ENCODE results near the gene GGA2.

The GGA2 gene

GRCh38 chr16:23496821-23497542 is 13.3 kb downstream of the GGA2 start:
- no peak overlapping the region for H3K9ac ChIP-seq (ENCODE audit: low read length)
- peaks cover 78% of the 10 kb centered on the region for H3K79me2 ChIP-seq (ENCODE audit: insufficient read depth, low read length)
- no peaks in the 10 kb centered on the region for H3K9me2 ChIP-seq (replicated peaks; ENCODE audit: insufficient read depth, low read length)
- H3K4me2 ChIP-seq (ENCODE audit: low read depth, low read length, poor library complexity, severe bottlenecking): no peak overlapping the region
- no peak overlapping the region for H2AFZ ChIP-seq (ENCODE audit: low read depth, low read length, severe bottlenecking)
- H4K20me1 ChIP-seq (ENCODE audit: low read depth, low read length): peaks cover 34% of the 10 kb centered on the region
- H3F3A ChIP-seq (ENCODE audit: insufficient read depth): no peaks in the 10 kb centered on the region
- no peaks in the 10 kb centered on the region for H3K9me3 ChIP-seq (ENCODE audit: insufficient read depth, low read length)
- no peak overlapping the region for H3K4me3 ChIP-seq (ENCODE audit: insufficient read depth, low read length, poor library complexity, severe bottlenecking)
- peaks cover 21% of the 10 kb centered on the region; the same call in 1 of the 2 replicates for H3K36me3 ChIP-seq (ENCODE audit: low read length)
- TF ChIP-seq CTCF (IDR thresholded peaks at IDR 0.05; ENCODE audit: insufficient read depth, low read length, poor library complexity, severe bottlenecking) (no peak), EZH2phosphoT487 (conservative IDR thresholded peaks at IDR 0.05; ENCODE audit: low read length) (no peak)
- H3K27ac ChIP-seq (ENCODE audit: low read depth, low read length): no peak overlapping the region
- no peaks in the 10 kb centered on the region for H3K27me3 ChIP-seq (ENCODE audit: low read length)

GRCh38 chr16:23495671-23496070 is 14.6 kb downstream of the GGA2 start:
- Histone ChIP-seq H3F3A (ENCODE audit: insufficient read depth) (no peaks in the 10 kb centered on the region), H3K79me2 (ENCODE audit: insufficient read depth, low read length) (peaks cover 68% of the 10 kb centered on the region), H3K36me3 (ENCODE audit: low read length) (peaks cover 23% of the 10 kb centered on the region; the same call in 1 of the 2 replicates), H3K9me2 (replicated peaks; ENCODE audit: insufficient read depth, low read length) (no peaks in the 10 kb centered on the region), H3K27me3 (ENCODE audit: low read length) (no peaks in the 10 kb centered on the region), H2AFZ (ENCODE audit: low read depth, low read length, severe bottlenecking) (no peak overlapping the region), H4K20me1 (ENCODE audit: low read depth, low read length) (peaks cover 21% of the 10 kb centered on the region), H3K9me3 (ENCODE audit: insufficient read depth, low read length) (no peaks in the 10 kb centered on the region), H3K9ac (ENCODE audit: low read length) (no peak overlapping the region), H3K4me3 (ENCODE audit: insufficient read depth, low read length, poor library complexity, severe bottlenecking) (no peak overlapping the region), H3K4me2 (ENCODE audit: low read depth, low read length, poor library complexity, severe bottlenecking) (no peak overlapping the region), H3K27ac (ENCODE audit: low read depth, low read length) (no peak overlapping the region)
- TF ChIP-seq CTCF (IDR thresholded peaks at IDR 0.05; ENCODE audit: insufficient read depth, low read length, poor library complexity, severe bottlenecking): no peak
- no peak for TF ChIP-seq EZH2phosphoT487 (conservative IDR thresholded peaks at IDR 0.05; ENCODE audit: low read length)

- no peak overlapping the region for H2AFZ ChIP-seq (ENCODE audit: low read depth, low read length, severe bottlenecking)
- peaks cover 21% of the 10 kb centered on the region for H4K20me1 ChIP-seq (ENCODE audit: low read depth, low read length)
- no peak overlapping the region for H3K4me2 ChIP-seq (ENCODE audit: low read depth, low read length, poor library complexity, severe bottlenecking)
- H3K9me2 ChIP-seq (replicated peaks; ENCODE audit: insufficient read depth, low read length): no peaks in the 10 kb centered on the region
- H3K27me3 ChIP-seq (ENCODE audit: low read length): no peaks in the 10 kb centered on the region
- H3K4me3 ChIP-seq (ENCODE audit: insufficient read depth, low read length, poor library complexity, severe bottlenecking): no peak overlapping the region
- no peak overlapping the region for H3K27ac ChIP-seq (ENCODE audit: low read depth, low read length)
- H3K9ac ChIP-seq (ENCODE audit: low read length): no peak overlapping the region
- H3F3A ChIP-seq (ENCODE audit: insufficient read depth): no peaks in the 10 kb centered on the region
- TF ChIP-seq EZH2phosphoT487 (conservative IDR thresholded peaks at IDR 0.05; ENCODE audit: low read length): no peak
- no peaks in the 10 kb centered on the region for H3K9me3 ChIP-seq (ENCODE audit: insufficient read depth, low read length)
- peaks cover 35% of the 10 kb centered on the region; the same call in 1 of the 2 replicates for H3K36me3 ChIP-seq (ENCODE audit: low read length)
- H3K79me2 ChIP-seq (ENCODE audit: insufficient read depth, low read length): peaks cover 58% of the 10 kb centered on the region
Measured at GRCh38 chr16:23494188-23494587, 16.1 kb downstream of the GGA2 start.

Data from SU-DHL-6 (cell line).